ENCODE data around the gene BABAM2.

DNA sequence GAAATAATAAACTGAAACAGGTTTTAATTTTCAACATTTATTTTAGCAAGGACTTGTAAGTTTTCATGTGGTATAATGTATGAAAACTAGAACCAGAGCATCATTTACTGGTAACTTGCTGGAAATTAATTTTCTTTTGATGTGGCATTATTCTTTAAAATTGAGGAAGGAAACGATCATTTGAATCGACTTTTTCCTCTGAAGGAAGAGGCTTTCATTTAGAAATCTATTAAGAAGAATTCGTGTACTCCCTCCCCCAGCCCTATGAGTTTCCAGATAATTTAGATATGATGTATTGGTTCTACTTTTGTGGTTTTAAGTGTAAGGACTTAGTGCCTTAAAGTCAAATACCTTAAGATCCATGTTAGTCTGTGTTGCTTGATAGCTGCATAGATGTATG, 2.5 kb downstream of the BABAM2 start:
- TF ChIP-seq, protein P1, sequence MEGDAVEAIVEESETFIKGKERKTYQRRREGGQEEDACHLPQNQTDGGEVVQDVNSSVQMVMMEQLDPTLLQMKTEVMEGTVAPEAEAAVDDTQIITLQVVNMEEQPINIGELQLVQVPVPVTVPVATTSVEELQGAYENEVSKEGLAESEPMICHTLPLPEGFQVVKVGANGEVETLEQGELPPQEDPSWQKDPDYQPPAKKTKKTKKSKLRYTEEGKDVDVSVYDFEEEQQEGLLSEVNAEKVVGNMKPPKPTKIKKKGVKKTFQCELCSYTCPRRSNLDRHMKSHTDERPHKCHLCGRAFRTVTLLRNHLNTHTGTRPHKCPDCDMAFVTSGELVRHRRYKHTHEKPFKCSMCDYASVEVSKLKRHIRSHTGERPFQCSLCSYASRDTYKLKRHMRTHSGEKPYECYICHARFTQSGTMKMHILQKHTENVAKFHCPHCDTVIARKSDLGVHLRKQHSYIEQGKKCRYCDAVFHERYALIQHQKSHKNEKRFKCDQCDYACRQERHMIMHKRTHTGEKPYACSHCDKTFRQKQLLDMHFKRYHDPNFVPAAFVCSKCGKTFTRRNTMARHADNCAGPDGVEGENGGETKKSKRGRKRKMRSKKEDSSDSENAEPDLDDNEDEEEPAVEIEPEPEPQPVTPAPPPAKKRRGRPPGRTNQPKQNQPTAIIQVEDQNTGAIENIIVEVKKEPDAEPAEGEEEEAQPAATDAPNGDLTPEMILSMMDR (IDR thresholded peaks at IDR 0.05; ENCODE audit: borderline replicate concordance, extremely low read depth, low read length, poor library complexity, severe bottlenecking) = no peak
- no peak for TF ChIP-seq EZH2 (IDR thresholded peaks at IDR 0.05; ENCODE audit: borderline replicate concordance, low read depth, low read length, severe bottlenecking)

All from DND-41 (cell line).